Stimulated activated CD8-positive, alpha-beta memory T cell treated with anti-CD3 and anti-CD28 coated beads, Interleukin-2, amount 100 ng/mL, for 48 hours (primary cell): ENCODE results near the gene RMND5B.
"Not testable (repeated sequence)": the region's sequence is repeated elsewhere in the genome, so short reads cannot be mapped to it uniquely, and the experiment has no call there.

ENCODE experiments used
- DNase-seq, 2 donors: peaks; one replicate each; pipeline ENCODE4 v3.0.0-alpha.2; 2020; ENCODE audit warnings: low read depth in 2 of 2

Gene RMND5B

DNA sequence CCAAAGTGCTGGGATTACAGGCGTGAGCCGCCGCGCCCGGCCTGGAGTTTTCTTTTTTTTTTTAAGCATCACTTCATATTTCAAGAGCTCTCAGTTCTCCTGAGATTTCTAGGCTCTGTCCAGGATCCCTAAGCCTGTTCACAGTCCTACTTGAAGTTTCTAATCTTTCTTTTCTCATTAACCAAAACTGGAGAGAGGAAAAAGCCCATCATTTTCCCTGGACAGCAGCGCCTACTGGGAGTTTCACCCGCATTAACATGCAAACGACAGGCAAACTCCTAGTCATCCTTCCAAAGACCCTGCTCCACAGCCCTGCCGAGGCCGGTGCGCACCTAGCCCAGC is 609 bp upstream of the RMND5B start:
- DNase-seq, result not testable (repeated sequence)

DNA sequence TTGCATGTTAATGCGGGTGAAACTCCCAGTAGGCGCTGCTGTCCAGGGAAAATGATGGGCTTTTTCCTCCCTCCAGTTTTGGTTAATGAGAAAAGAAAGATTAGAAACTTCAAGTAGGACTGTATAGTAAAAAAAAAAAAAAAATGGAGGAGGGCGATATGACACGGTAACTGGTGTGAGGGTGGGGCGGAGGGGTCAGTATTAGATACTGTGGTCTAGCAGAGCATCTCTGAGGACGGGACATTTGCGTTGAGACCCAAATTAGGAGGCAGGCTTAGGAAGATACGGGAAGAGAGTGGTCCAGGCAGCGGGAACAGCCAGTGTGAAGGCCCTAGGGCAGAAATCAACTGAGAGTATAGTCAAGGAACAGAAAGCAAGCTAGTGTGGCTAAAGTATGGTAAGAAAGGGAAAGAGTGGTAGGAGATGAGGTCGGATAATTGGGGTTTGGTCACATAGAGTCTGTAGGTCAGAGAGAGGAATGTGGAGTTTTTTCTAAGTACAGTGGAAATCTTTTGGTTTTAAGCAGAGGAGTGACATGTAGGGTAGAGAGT is 707 bp downstream of the RMND5B start:
- no peak for DNase-seq

- DNase-seq, result no peak
Observed at GRCh38 chr5:178136990-178137389, 6.2 kb downstream of the RMND5B start.

DNA sequence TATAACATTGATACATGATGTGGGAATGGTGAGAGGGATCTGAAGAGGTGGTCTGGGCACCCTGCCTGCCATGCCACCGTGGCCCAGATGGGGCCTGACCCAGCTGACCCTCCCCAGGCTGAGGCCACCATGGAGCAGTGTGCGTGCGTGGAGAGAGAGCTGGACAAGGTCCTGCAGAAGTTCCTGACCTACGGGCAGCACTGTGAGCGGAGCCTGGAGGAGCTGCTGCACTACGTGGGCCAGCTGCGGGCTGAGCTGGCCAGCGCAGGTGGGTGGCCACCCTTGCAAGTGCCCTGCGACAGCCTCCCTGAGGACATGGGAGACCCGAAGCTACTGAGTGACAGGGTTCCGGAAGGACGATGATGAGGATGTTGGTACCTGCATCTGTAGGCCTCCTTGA is 7.2 kb downstream of the RMND5B start:
- DNase-seq, result no peak

- DNase-seq, result no peak
Observed at GRCh38 chr5:178141550-178141949, 10.7 kb downstream of the RMND5B start.

DNA sequence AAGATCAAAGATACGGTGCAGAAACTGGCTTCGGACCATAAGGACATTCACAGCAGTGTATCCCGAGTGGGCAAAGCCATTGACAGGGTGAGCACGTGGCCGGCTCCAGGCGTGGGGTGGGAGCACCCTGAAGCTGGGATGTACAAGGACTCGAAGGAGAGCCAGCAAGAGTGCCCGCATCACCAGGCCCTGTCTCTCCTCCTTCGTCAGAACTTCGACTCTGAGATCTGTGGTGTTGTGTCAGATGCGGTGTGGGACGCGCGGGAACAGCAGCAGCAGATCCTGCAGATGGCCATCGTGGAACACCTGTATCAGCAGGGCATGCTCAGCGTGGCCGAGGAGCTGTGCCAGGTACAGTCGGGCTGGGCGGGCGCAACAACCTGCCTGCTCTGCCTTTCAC is 11.8 kb downstream of the RMND5B start:
- DNase-seq, result no peak

GRCh38 chr5:178143246-178143645 is 12.4 kb downstream of the RMND5B start:
- DNase-seq, result no peak

DNA sequence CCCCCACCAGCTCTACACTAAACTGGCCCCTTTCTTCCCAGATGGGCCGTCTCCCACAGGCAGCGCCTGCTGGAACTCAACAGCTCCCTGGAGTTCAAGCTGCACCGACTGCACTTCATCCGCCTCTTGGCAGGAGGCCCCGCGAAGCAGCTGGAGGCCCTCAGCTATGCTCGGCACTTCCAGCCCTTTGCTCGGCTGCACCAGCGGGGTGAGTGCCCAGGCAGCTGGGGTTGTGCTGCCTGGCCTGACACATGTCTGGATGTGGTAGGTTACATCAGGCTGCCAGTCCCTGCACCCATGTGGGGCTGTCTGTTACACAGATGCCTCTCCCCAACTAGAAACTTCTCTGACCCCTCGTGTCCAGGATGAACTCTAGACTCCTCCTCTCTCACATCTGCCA is 13.1 kb downstream of the RMND5B start:
- DNase-seq, result no peak

DNA sequence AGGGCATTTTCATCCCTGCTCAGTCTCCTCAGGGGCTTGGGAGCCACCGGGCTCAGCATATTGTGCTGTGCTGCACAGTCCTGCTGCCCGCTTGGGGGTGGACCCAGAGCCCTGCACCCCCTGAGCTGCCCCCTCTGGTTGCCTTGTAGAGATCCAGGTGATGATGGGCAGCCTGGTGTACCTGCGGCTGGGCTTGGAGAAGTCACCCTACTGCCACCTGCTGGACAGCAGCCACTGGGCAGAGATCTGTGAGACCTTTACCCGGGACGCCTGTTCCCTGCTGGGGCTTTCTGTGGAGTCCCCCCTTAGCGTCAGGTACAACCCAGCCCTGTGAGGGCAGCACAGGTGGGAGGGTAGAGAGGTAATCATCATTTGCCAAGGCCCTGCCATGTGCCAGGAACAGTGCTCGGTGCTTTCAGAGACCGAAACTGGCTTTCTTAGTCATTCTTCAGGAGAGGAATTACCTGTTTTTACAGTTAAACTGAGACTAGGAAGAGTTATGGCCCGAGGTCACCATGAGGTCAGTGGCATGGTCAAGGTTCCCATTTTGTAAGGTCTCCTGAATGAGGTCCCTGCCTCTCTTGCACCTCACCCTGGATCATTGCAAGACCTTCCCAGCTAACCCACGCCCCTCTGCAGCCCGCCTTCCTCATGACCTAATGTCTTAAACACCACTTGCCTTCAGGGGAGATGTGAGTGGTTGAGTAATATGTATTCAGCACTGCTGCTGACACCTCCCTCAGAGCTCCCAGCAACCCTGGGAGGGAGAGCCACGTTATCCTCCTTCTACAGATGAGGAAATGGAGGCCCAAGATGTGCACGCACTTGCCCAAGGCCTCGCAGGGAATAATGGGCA is 15.4 kb downstream of the RMND5B start:
- DNase-seq, result peak; percentile 59

GRCh38 chr5:178147406-178147805 is 16.6 kb downstream of the RMND5B start:
- no peak for DNase-seq

GRCh38 chr5:178149199-178149932 is 18.6 kb downstream of the RMND5B start:
- DNase-seq, result no peak

GRCh38 chr5:178150977-178151734 is 20.3 kb downstream of the RMND5B start:
- no peak for DNase-seq

GRCh38 chr5:178152491-178153444 is 22.0 kb downstream of the RMND5B start:
- DNase-seq, result no peak

- peak; percentile 94 to 98 for DNase-seq
Observed at GRCh38 chr5:178153530-178154340, 22.9 kb downstream of the RMND5B start, which contains the start of gene NHP2. TSS of gene NHP2 (minus strand) at chr5:178153885. CDS start at chr5:178153817, 68 bp downstream.

DNA sequence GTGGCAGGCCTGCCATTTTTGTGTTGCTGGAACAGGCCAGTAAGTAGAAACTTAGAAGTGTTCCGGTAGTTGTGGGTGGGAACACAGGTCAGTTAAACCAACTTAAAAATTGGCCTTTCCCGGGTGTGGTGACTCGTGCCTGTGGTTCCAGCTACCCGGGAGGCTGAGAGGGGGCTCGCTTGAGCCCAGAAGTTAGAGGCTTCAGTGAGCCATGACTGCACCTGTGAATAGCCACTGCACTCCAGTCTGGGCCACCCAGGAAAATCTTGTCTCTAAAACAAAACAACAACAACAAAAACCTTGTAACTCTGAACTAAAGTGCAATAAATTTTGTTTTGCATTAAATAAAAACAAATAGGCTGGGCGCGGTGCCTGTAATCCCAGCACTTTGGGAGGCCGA is 24.3 kb downstream of the RMND5B start:
- DNase-seq, result no peak

GRCh38 chr5:178160176-178160575 is 29.4 kb downstream of the RMND5B start:
- no peak for DNase-seq

DNA sequence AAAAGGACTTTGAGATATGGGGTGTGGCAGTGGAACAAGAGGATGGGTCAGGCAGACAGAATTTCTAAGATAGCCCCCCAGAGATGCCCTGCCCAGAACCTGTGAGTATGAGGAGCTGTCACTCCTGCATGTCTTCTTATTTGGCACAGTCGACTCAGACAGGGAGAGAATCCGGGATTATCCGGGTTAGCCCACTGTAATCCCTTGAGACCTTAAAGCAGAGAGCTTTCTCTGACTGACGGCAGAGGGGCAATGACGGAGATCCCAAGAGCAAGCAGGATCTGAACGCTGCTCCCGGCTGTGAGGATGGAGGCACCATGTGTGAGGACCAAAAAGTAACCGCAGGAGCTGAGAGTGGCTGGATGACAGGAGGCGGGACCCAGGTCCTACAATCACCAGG is 31.7 kb downstream of the RMND5B start:
- DNase-seq, result no peak

GRCh38 chr5:178163772-178164735 is 33.2 kb downstream of the RMND5B start:
- DNase-seq, result peak; percentile 83 to 91

- no peak for DNase-seq
Observed at GRCh38 chr5:178165581-178165980, 34.8 kb downstream of the RMND5B start.
